Loucy (cell line): ENCODE results near the gene PRLR.

Experiments used
- H2AFZ ChIP-seq: fragments of 200-600 bp; sonication (generic); 2 replicates; pipeline ENCODE4 v1.6.0; 2016; ENCODE audit warnings: antibody characterized with exemption, mild to moderate bottlenecking, low read length, moderate library complexity
- H3F3A ChIP-seq: fragments of 200-600 bp; 2 replicates; pipeline ENCODE4 v1.6.0; 2016; ENCODE audit warnings: antibody characterized with exemption, low read depth, mild to moderate bottlenecking
- H3K27me3 ChIP-seq: fragments of 200-600 bp; sonication (generic); 2 replicates; pipeline ENCODE4 v1.6.1; 2014; ENCODE audit warnings: low read length, mild to moderate bottlenecking; ENCODE audit not compliant: insufficient read depth, poor library complexity, severe bottlenecking
- H3K36me3 ChIP-seq: fragments of 200-600 bp; sonication (generic); 2 replicates; pipeline ENCODE4 v1.6.1; 2016; ENCODE audit warnings: low read length; ENCODE audit not compliant: insufficient read depth
- H3K4me1 ChIP-seq: fragments of 200-600 bp; sonication (generic); 2 replicates; pipeline ENCODE4 v1.5.1; 2014; ENCODE audit warnings: low read length, mild to moderate bottlenecking; ENCODE audit not compliant: insufficient read depth, poor library complexity, severe bottlenecking
- H3K4me2 ChIP-seq: fragments of 200-600 bp; sonication (generic); 2 replicates; pipeline ENCODE4 v1.6.0; 2014; ENCODE audit warnings: antibody characterized with exemption, low read length, low read depth, mild to moderate bottlenecking; ENCODE audit not compliant: poor library complexity, severe bottlenecking
- H3K4me3 ChIP-seq: fragments of 200-600 bp; sonication (generic); 2 replicates; pipeline ENCODE4 v1.5.1; 2014; ENCODE audit warnings: low read length, mild to moderate bottlenecking, mixed read lengths; ENCODE audit not compliant: poor library complexity, severe bottlenecking
- H3K79me2 ChIP-seq: fragments of 200-600 bp; sonication (generic); 2 replicates; pipeline ENCODE4 v1.6.1; 2014; ENCODE audit warnings: low read length; ENCODE audit not compliant: insufficient read depth
- H3K9ac ChIP-seq: fragments of 200-600 bp; sonication (generic); 2 replicates; pipeline ENCODE4 v1.6.0; 2014; ENCODE audit warnings: mild to moderate bottlenecking, low read depth, low read length, moderate library complexity; ENCODE audit not compliant: poor library complexity, severe bottlenecking
- H3K9me2 ChIP-seq: fragments of 200-600 bp; sonication (generic); replicated peaks from 2 replicates; pipeline ENCODE4 v1.6.1; 2016; ENCODE audit warnings: low read depth, low read length, mixed read lengths
- H3K9me3 ChIP-seq: fragments of 200-600 bp; sonication (generic); 2 replicates; pipeline ENCODE4 v1.6.1; 2014; ENCODE audit warnings: mild to moderate bottlenecking, antibody characterized with exemption, low read length, low read depth; ENCODE audit not compliant: insufficient read depth
- H4K20me1 ChIP-seq: fragments of 200-600 bp; sonication (generic); 2 replicates; pipeline ENCODE4 v1.6.0; 2014; ENCODE audit warnings: antibody characterized with exemption, low read length, mild to moderate bottlenecking; ENCODE audit not compliant: insufficient read depth, poor library complexity, severe bottlenecking
- CTCF ChIP-seq: fragments of 200-600 bp; sonication (generic); conservative IDR thresholded peaks from 2 replicates; pipeline ENCODE4 v1.5.1; 2014; ENCODE audit warnings: mild to moderate bottlenecking, antibody characterized with exemption, low read length
- EZH2phosphoT487 ChIP-seq: fragments of 200-600 bp; IDR thresholded peaks from 2 replicates; pipeline ENCODE4 v1.6.1; 2018; ENCODE audit warnings: antibody characterized with exemption, mild to moderate bottlenecking, moderate library complexity, borderline replicate concordance

Gene PRLR

GRCh38 chr5:35218981-35219380 is 11.3 kb downstream of the PRLR start:
- Histone ChIP-seq H3K4me1 (no peaks in the 10 kb centered on the region), H4K20me1 (no peaks in the 10 kb centered on the region), H3F3A (no peaks in the 10 kb centered on the region), H3K4me2 (no peak overlapping the region), H3K9ac (no peak overlapping the region), H2AFZ (no peak overlapping the region), H3K36me3 (no peaks in the 10 kb centered on the region), H3K9me3 (no peaks in the 10 kb centered on the region), H3K9me2 (no peaks in the 10 kb centered on the region), H3K4me3 (no peak overlapping the region), H3K79me2 (no peaks in the 10 kb centered on the region), H3K27me3 (no peaks in the 10 kb centered on the region)
- TF ChIP-seq EZH2phosphoT487, result no peak
- 0 out of 2 replicates have a peak, but pooled peaks have one; percentile 19 for TF ChIP-seq CTCF

GRCh38 chr5:35214051-35214450 is 16.2 kb downstream of the PRLR start:
- Histone ChIP-seq H2AFZ (no peak overlapping the region), H3F3A (no peaks in the 10 kb centered on the region), H3K36me3 (no peaks in the 10 kb centered on the region), H3K9ac (no peak overlapping the region), H3K4me2 (no peak overlapping the region), H3K79me2 (no peaks in the 10 kb centered on the region), H3K4me1 (no peaks in the 10 kb centered on the region), H3K27me3 (no peaks in the 10 kb centered on the region), H3K4me3 (no peak overlapping the region), H4K20me1 (no peaks in the 10 kb centered on the region), H3K9me2 (no peaks in the 10 kb centered on the region), H3K9me3 (no peaks in the 10 kb centered on the region)
- TF ChIP-seq EZH2phosphoT487 (no peak), CTCF (no peak)

- no peak overlapping the region for H3K4me2 ChIP-seq
- no peaks in the 10 kb centered on the region for H3F3A ChIP-seq
- H3K27me3 ChIP-seq, result no peaks in the 10 kb centered on the region
- H3K9me3 ChIP-seq, result no peaks in the 10 kb centered on the region
- no peaks in the 10 kb centered on the region for H3K9me2 ChIP-seq
- H3K79me2 ChIP-seq, result no peaks in the 10 kb centered on the region
- H4K20me1 ChIP-seq, result no peaks in the 10 kb centered on the region
- no peaks in the 10 kb centered on the region for H3K36me3 ChIP-seq
- no peaks in the 10 kb centered on the region for H3K4me1 ChIP-seq
- H3K4me3 ChIP-seq, result no peak overlapping the region
- no peak overlapping the region for H2AFZ ChIP-seq
- no peak for TF ChIP-seq EZH2phosphoT487
- TF ChIP-seq CTCF, result peak; percentile 17; the same call in 1 of the 2 replicates
- no peak overlapping the region for H3K9ac ChIP-seq
Measured at GRCh38 chr5:35213608-35214007, 16.7 kb downstream of the PRLR start.
